Trophoblast cell (in vitro differentiated cells and primary cell): Measurements from ENCODE around the gene TIMP3.
A peak's percentile ranks its signal among the peaks of the same experiment; 100 is the strongest.

Experiments used
- DNase-seq, 2 donors: peaks; one replicate each; pipeline ENCODE4 v3.0.0-alpha.2; 2016
- H2AFZ ChIP-seq: 2 replicates; pipeline ENCODE4 v1.6.1; 2013; ENCODE audit warnings: low read length, moderate library complexity, mild to moderate bottlenecking; ENCODE audit not compliant: insufficient read depth, poor library complexity
- H2AK5ac ChIP-seq: 2 replicates; pipeline ENCODE4 v1.6.1; 2013; ENCODE audit warnings: mild to moderate bottlenecking, low read length
- H2BK120ac ChIP-seq: 2 replicates; pipeline ENCODE4 v1.6.1; 2013; ENCODE audit warnings: low read length, mild to moderate bottlenecking, moderate library complexity; ENCODE audit not compliant: insufficient read depth, poor library complexity
- H2BK12ac ChIP-seq: 2 replicates; pipeline ENCODE4 v1.6.1; 2013; ENCODE audit warnings: mild to moderate bottlenecking, low read length, moderate library complexity
- H2BK5ac ChIP-seq: 2 replicates; pipeline ENCODE4 v1.6.1; 2013; ENCODE audit warnings: low read length, low read depth, moderate library complexity, mild to moderate bottlenecking; ENCODE audit not compliant: poor library complexity
- H3K14ac ChIP-seq: 2 replicates; pipeline ENCODE4 v1.6.1; 2013; ENCODE audit warnings: mild to moderate bottlenecking, low read length
- H3K18ac ChIP-seq: 2 replicates; pipeline ENCODE4 v1.6.1; 2013; ENCODE audit warnings: mild to moderate bottlenecking, low read length
- H3K23ac ChIP-seq: 2 replicates; pipeline ENCODE4 v1.6.1; 2013; ENCODE audit warnings: low read length
- H3K27ac ChIP-seq: 2 replicates; pipeline ENCODE4 v1.5.1; 2013; ENCODE audit warnings: low read depth, mild to moderate bottlenecking, inconsistent platforms, low read length, moderate library complexity
- H3K27me3 ChIP-seq: 2 replicates; pipeline ENCODE4 v1.6.1; 2013; ENCODE audit warnings: inconsistent platforms, mild to moderate bottlenecking, low read length, moderate library complexity; ENCODE audit not compliant: insufficient read depth
- H3K36me3 ChIP-seq, 2 experiments: 1 replicate in 1 of 2; 2 replicates in 1 of 2; pipeline ENCODE4 v1.6.1; 2013; ENCODE audit warnings: low read length in 2 of 2, mild to moderate bottlenecking in 2 of 2, moderate library complexity in 1 of 2; ENCODE audit not compliant: insufficient read depth in 2 of 2, control insufficient read depth in 1 of 2
- H3K4ac ChIP-seq: 2 replicates; pipeline ENCODE4 v1.6.1; 2013; ENCODE audit warnings: low read depth, mild to moderate bottlenecking, low read length, moderate library complexity
- H3K4me1 ChIP-seq, 2 experiments: 1 replicate in 1 of 2; 2 replicates in 1 of 2; pipeline ENCODE4 v1.6.1; 2013; ENCODE audit warnings: low read length in 2 of 2, mild to moderate bottlenecking in 2 of 2, moderate library complexity in 1 of 2; ENCODE audit not compliant: insufficient read depth in 2 of 2, control insufficient read depth in 1 of 2
- H3K4me2 ChIP-seq: 2 replicates; pipeline ENCODE4 v1.6.1; 2013; ENCODE audit warnings: inconsistent platforms, mild to moderate bottlenecking, low read length, moderate library complexity
- H3K4me3 ChIP-seq: 2 replicates; pipeline ENCODE4 v1.5.1; 2013; ENCODE audit warnings: mild to moderate bottlenecking, low read depth, low read length, inconsistent platforms
- H3K79me1 ChIP-seq: one replicate; pipeline ENCODE4 v1.6.1; 2013; ENCODE audit warnings: low read length
- H3K79me2 ChIP-seq: 2 replicates; pipeline ENCODE4 v1.6.1; 2013; ENCODE audit warnings: low read length, mild to moderate bottlenecking; ENCODE audit not compliant: control insufficient read depth, insufficient read depth, poor library complexity
- H3K9ac ChIP-seq: 2 replicates; pipeline ENCODE4 v1.6.1; 2013; ENCODE audit warnings: mild to moderate bottlenecking, low read length
- H3K9me3 ChIP-seq: 2 replicates; pipeline ENCODE4 v1.6.1; 2013; ENCODE audit warnings: low read depth, mild to moderate bottlenecking, control low read depth, inconsistent platforms, low read length; ENCODE audit not compliant: insufficient read depth
- H4K12ac ChIP-seq: 2 replicates; pipeline ENCODE4 v1.6.1; 2013; ENCODE audit warnings: low read depth, mild to moderate bottlenecking, low read length, moderate library complexity
- H4K8ac ChIP-seq: 2 replicates; pipeline ENCODE4 v1.6.1; 2013; ENCODE audit warnings: low read depth, mild to moderate bottlenecking, low read length, moderate library complexity
- H4K91ac ChIP-seq: one replicate; pipeline ENCODE4 v1.6.1; 2013; ENCODE audit warnings: low read depth, mild to moderate bottlenecking, low read length, moderate library complexity
- WGBS: extraction: QIAGEN DNeasy Blood & Tissue Kit; methylation state at CpG from one replicate; pipeline ENCODE4 v1.1.7; 2013; ENCODE audit warnings: missing lambda C conversion rate; ENCODE audit not compliant: insufficient read length, insufficient coverage; ENCODE audit errors: extremely low coverage; 5-methylcytosine and 5-hydroxymethylcytosine counted together

TIMP3 gene

DNA sequence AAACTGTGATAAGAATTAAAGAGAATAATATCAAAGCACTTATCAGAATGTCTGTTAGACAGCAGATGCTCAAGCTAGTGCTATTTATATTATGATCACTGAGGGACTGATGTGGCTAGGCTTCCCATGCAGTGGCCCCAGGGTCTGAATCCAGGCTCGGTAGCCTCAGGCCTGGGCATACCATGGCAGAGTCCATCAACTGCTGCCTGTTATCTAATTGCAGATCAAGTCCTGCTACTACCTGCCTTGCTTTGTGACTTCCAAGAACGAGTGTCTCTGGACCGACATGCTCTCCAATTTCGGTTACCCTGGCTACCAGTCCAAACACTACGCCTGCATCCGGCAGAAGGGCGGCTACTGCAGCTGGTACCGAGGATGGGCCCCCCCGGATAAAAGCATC is 57.5 kb downstream of the TIMP3 start:
- Histone ChIP-seq H2BK120ac (no peak overlapping the region), H3K14ac (no peak overlapping the region), H3K79me2 (no peaks in the 10 kb centered on the region), H2BK5ac (no peak overlapping the region), H2AK5ac (no peak overlapping the region), H3K27ac (no peak overlapping the region), H2BK12ac (no peak overlapping the region), H4K91ac (no peak overlapping the region), H3K79me1 (no peaks in the 10 kb centered on the region), H3K9ac (no peak overlapping the region), H3K27me3 (no peaks in the 10 kb centered on the region), H3K4me1 (peaks cover 5 to 7% of the 10 kb centered on the region in 2 experiments), H2AFZ (no peak overlapping the region), H3K4me3 (no peak overlapping the region), H4K8ac (no peak overlapping the region), H3K4ac (no peak overlapping the region), H3K36me3 (peaks cover 41 to 65% of the 10 kb centered on the region in 2 experiments), H3K23ac (no peak overlapping the region), H3K18ac (no peak overlapping the region), H4K12ac (no peak overlapping the region), H3K9me3 (peaks cover 6% of the 10 kb centered on the region), H3K4me2 (no peak overlapping the region)
- no CpG with 5 or more reads among the region's 9 CpGs for WGBS
- DNase-seq = peak; percentile 81 to 88

- no peak overlapping the region for H2AFZ ChIP-seq
- H3K9me3 ChIP-seq = peaks cover 6% of the 10 kb centered on the region
- H4K12ac ChIP-seq = no peak overlapping the region
- no peak overlapping the region for H3K4me3 ChIP-seq
- H2BK120ac ChIP-seq = no peak overlapping the region
- no peak overlapping the region for H3K14ac ChIP-seq
- H3K9ac ChIP-seq = no peak overlapping the region
- no peaks in the 10 kb centered on the region for H3K27me3 ChIP-seq
- H3K4ac ChIP-seq = no peak overlapping the region
- DNase-seq = peak in 1 of 2 donors; percentile 40
- peaks cover 7 to 11% of the 10 kb centered on the region in 2 experiments for H3K4me1 ChIP-seq
- H4K8ac ChIP-seq = no peak overlapping the region
- WGBS = no CpG with 5 or more reads among the region's 1 CpG
- no peaks in the 10 kb centered on the region for H3K79me1 ChIP-seq
- H3K4me2 ChIP-seq = no peak overlapping the region
- H4K91ac ChIP-seq = no peak overlapping the region
- no peak overlapping the region for H3K27ac ChIP-seq
- H3K36me3 ChIP-seq = peaks cover 35 to 58% of the 10 kb centered on the region in 2 experiments
- no peak overlapping the region for H3K18ac ChIP-seq
- H2AK5ac ChIP-seq = no peak overlapping the region
- H2BK5ac ChIP-seq = no peak overlapping the region
- H2BK12ac ChIP-seq = no peak overlapping the region
- H3K79me2 ChIP-seq = no peaks in the 10 kb centered on the region
- H3K23ac ChIP-seq = no peak overlapping the region
Observed at GRCh38 chr22:32859743-32860142, 58.2 kb downstream of the TIMP3 start.

- no peak overlapping the region for H4K8ac ChIP-seq
Observed at GRCh38 chr22:32861330-32861729, 59.8 kb downstream of the TIMP3 start.

DNA sequence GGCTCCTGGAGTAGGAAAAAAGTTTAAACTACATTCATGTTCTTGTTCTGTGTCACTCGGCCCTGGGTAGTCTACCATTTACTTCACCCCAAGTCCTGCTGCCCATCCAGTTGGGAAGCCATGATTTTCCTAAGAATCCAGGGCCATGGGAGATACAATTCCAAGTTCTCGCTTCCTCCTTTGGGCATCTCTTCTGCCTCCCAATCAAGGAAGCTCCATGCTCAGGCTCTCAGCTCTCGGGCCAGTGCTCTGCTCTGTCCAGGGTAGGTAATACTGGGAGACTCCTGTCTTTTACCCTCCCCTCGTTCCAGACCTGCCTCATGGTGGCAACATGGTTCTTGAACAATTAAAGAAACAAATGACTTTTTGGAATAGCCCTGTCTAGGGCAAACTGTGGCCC is 60.6 kb downstream of the TIMP3 start:
- Histone ChIP-seq H3K27ac (no peak overlapping the region), H2BK12ac (no peak overlapping the region), H3K9ac (no peak overlapping the region), H3K18ac (no peak overlapping the region), H2AK5ac (no peak overlapping the region), H4K91ac (no peak overlapping the region), H3K79me2 (no peaks in the 10 kb centered on the region), H4K8ac (no peak overlapping the region), H3K4me1 (peaks cover 7 to 11% of the 10 kb centered on the region in 2 experiments), H2BK5ac (no peak overlapping the region), H3K36me3 (peaks cover 26 to 41% of the 10 kb centered on the region in 2 experiments), H2AFZ (no peak overlapping the region), H3K9me3 (peaks cover 6% of the 10 kb centered on the region), H3K4ac (no peak overlapping the region), H4K12ac (no peak overlapping the region), H2BK120ac (no peak overlapping the region), H3K23ac (no peak overlapping the region), H3K79me1 (no peaks in the 10 kb centered on the region), H3K4me2 (no peak overlapping the region), H3K14ac (no peak overlapping the region), H3K27me3 (no peaks in the 10 kb centered on the region), H3K4me3 (no peak overlapping the region)
- DNase-seq = peak in 1 of 2 donors; percentile 60
- no CpG with 5 or more reads among the region's 4 CpGs for WGBS

More at GRCh38 chr22:32861330-32861729, 59.8 kb downstream of the TIMP3 start:
- Histone ChIP-seq H3K4ac (no peak overlapping the region), H3K79me1 (no peaks in the 10 kb centered on the region), H3K4me2 (no peak overlapping the region), H3K4me3 (no peak overlapping the region), H2BK5ac (no peak overlapping the region), H3K4me1 (peaks cover 7 to 11% of the 10 kb centered on the region in 2 experiments), H2AK5ac (no peak overlapping the region), H3K9ac (no peak overlapping the region), H3K23ac (no peak overlapping the region), H3K79me2 (no peaks in the 10 kb centered on the region), H3K36me3 (peaks cover 27 to 45% of the 10 kb centered on the region in 2 experiments), H4K91ac (no peak overlapping the region), H3K14ac (no peak overlapping the region), H3K27ac (no peak overlapping the region), H2BK120ac (no peak overlapping the region), H3K9me3 (peaks cover 6% of the 10 kb centered on the region), H4K12ac (no peak overlapping the region), H2BK12ac (no peak overlapping the region), H2AFZ (no peak overlapping the region), H3K27me3 (no peaks in the 10 kb centered on the region), H3K18ac (no peak overlapping the region)
- peak in 1 of 2 donors; percentile 55 for DNase-seq
- WGBS = no CpG with 5 or more reads among the region's 5 CpGs
